BJ (cell line): ENCODE data around the gene COL6A2. TPM values are rescaled to one million over a fixed set of nuclear protein-coding genes. Genes with fewer than 3 reads are reported as not detected.

ENCODE experiments used
- CTCF ChIA-PET: fragments of 350-600 bp; formaldehyde crosslinking; extraction: SDS; loops from one replicate; lab custom pipeline; 2021; ENCODE audit warnings: antibody characterized with exemption, inconsistent platforms; lab: Yijun Ruan, JAX
- POLR2A ChIA-PET: fragments of 300-600 bp; sonication (Branson Sonifier 250); formaldehyde crosslinking; extraction: SDS; loops from one replicate; lab custom pipeline; 2021; ENCODE audit warnings: antibody characterized with exemption; lab: Charles Lee
- DNase-seq: peaks from one replicate; pipeline ENCODE4 v3.0.0-alpha.2; 2011; ENCODE audit warnings: low read depth
- H3K27me3 ChIP-seq: 2 replicates; pipeline ENCODE4 v1.6.0; 2011; ENCODE audit warnings: low read length; ENCODE audit not compliant: control insufficient read depth, insufficient read depth
- H3K36me3 ChIP-seq: 2 replicates; pipeline ENCODE4 v1.5.1; 2011; ENCODE audit warnings: low read length; ENCODE audit not compliant: control insufficient read depth, insufficient read depth
- H3K4me3 ChIP-seq: 2 replicates; pipeline ENCODE4 v1.5.1; 2011; ENCODE audit warnings: low read depth, mild to moderate bottlenecking, control low read depth, low read length
- CTCF ChIP-seq: IDR thresholded peaks from 2 replicates; pipeline ENCODE4 v1.5.1; 2011; ENCODE audit warnings: low read depth, mild to moderate bottlenecking, control low read depth, inconsistent platforms, low read length, moderate library complexity; ENCODE audit not compliant: insufficient read depth
- polyA plus RNA-seq: library from polyadenylated mRNA; depleted of rRNA; stranded (reverse); fragments of >200 nt; gene quantifications from 2 replicates; pipeline ENCODE4 v1.2.3, GENCODE V29; 2011

Gene COL6A2
- polyA plus RNA-seq, 1 experiment, result 665 TPM

DNA sequence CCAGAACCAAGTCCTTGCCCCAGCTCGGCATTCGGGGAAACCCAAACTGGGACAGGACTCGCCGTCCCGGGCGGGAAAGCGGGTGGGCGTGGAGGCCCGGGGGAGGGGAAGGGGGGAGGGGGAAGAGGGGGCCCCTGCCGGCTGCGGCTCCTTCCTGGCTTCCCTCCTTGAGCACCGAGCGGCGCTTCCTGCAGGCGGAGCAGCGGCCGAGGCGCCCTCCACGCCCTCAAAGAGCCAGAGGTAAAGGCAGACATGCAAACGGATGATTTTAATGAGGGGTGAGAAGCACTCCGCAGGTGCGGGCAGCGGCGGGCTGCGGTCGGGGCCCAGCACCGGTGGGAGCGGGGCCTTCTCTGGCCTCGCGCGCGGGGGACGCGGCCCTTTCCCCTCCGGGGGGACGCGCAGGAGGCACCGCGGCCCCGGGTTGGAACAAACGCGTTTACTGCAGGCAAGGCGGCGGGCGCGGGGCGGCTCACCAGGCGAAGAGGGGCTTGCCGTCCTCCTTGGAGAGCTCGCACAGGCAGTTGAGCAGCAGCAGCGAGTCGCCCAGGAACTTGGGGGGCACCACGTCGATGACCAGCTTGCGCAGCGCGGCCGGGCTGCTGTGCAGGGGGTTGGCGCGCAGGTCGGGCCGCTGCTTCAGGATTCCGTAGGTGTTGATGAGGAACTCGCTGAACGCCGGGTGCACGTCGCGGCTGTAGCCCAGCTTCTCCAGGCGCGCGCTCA lies 63.2 kb downstream of the COL6A2 start:
- ChIA-PET CTCF (no interaction called here), POLR2A (no interaction called here)
- H3K27me3 ChIP-seq, result no peaks in the 10 kb centered on the region; the same call in 1 of the 2 replicates
- no peaks in the 10 kb centered on the region; the same call in 1 of the 2 replicates for H3K36me3 ChIP-seq
- TF ChIP-seq CTCF, result no peak
- no peak overlapping the region for H3K4me3 ChIP-seq
- no peak for DNase-seq

GRCh38 chr21:46161633-46162592 lies 64.0 kb downstream of the COL6A2 start:
- no peaks in the 10 kb centered on the region; the same call in 1 of the 2 replicates for H3K27me3 ChIP-seq
- no peak for DNase-seq
- H3K4me3 ChIP-seq, result no peak overlapping the region
- CTCF ChIA-PET, result no interaction called here
- TF ChIP-seq CTCF, result no peak
- POLR2A ChIA-PET, result no interaction called here
- no peaks in the 10 kb centered on the region; the same call in 1 of the 2 replicates for H3K36me3 ChIP-seq

DNA sequence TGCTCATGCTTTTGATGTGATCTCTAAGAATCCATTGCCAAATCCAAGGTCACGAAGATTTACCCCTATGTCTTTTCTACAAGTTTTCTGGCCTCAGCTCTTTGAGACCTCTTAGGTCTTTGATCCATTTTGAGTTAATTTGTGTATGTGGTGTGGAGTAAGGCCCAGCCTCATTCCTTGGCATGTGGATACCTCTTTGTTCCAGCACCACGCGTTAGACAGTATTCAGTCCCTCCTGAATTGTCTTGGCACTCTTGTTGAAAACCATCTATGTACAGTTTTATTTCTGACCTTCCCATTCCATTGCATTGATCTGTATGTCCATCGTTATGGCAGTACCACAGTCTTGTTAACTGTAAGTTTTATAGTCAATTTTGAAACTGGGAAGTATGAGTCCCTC lies 65.5 kb downstream of the COL6A2 start:
- no peak for DNase-seq
- Histone ChIP-seq H3K4me3 (no peak overlapping the region), H3K27me3 (no peaks in the 10 kb centered on the region; the same call in 1 of the 2 replicates), H3K36me3 (no peaks in the 10 kb centered on the region)
- CTCF ChIA-PET, result no interaction called here
- TF ChIP-seq CTCF, result no peak
- POLR2A ChIA-PET, result no interaction called here

GRCh38 chr21:46165098-46165497 lies 67.2 kb downstream of the COL6A2 start:
- ChIA-PET POLR2A (no interaction called here), CTCF (no interaction called here)
- Histone ChIP-seq H3K4me3 (no peak overlapping the region), H3K27me3 (no peaks in the 10 kb centered on the region; the same call in 1 of the 2 replicates), H3K36me3 (no peaks in the 10 kb centered on the region)
- no peak for TF ChIP-seq CTCF
- no peak for DNase-seq

DNA sequence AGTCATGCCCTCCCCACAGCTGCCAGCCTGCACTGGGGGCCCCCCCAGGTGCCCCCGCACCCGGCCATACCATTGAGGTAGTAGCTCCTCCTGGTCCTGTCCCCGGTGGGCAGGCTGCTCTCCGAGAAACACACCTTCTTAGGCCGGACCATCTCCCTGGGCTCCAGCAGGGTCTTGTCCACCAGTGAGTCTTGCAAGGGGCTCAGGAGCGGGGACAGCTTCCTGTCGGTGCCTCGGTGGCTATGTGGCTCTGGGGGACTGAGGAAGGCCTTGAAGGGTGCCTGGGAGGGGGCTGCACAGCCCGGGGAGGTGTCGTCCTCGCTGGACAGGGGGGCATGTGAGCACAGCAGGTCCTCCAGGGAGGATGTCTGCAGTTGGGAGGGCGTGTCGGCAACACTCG lies 70.3 kb downstream of the COL6A2 start:
- no peak for DNase-seq
- H3K27me3 ChIP-seq, result no peaks in the 10 kb centered on the region; the same call in 1 of the 2 replicates
- ChIA-PET CTCF (interaction anchor here (0.7 kb wide), 1 partner anchor 177 kb away, joined by 3 read pairs; no protein-coding TSS in a partner anchor), POLR2A (no interaction called here)
- no peak for TF ChIP-seq CTCF
- no peak overlapping the region for H3K4me3 ChIP-seq
- H3K36me3 ChIP-seq, result no peaks in the 10 kb centered on the region
